ENCODE measurements around the gene CEACAM1. TPM values are rescaled to one million over a fixed set of nuclear protein-coding genes. Genes with fewer than 3 reads are reported as not detected.
"Not testable (repeated sequence)": the region's sequence is repeated elsewhere in the genome, so short reads cannot be mapped to it uniquely, and the experiment has no call there.

CEACAM1 gene
- total and polyA plus RNA-seq, 3 donors from 2014 or later: 6.8 to 13.7 (median 12.7) TPM

GRCh38 chr19:42555317-42555716 is 27.0 kb upstream of the CEACAM1 start:
- no peaks in the 10 kb centered on the region for H3K36me3 ChIP-seq (ENCODE audit: low read depth, missing control alignments)
- no peaks in the 10 kb centered on the region for H3K27me3 ChIP-seq
- no peak for DNase-seq
- intact Hi-C loops (cut with DNase I; ENCODE audit: low total_unique reads): no loop called here
- WGBS, 2 donors: 52 to 61% methylated on average over 5 of the region's 5 CpGs
- no peaks in the 10 kb centered on the region for H3K4me1 ChIP-seq
- H3K4me3 ChIP-seq: no peak overlapping the region
- no peaks in the 10 kb centered on the region for H3K9me3 ChIP-seq
- no peak overlapping the region for H3K27ac ChIP-seq
- TF ChIP-seq CTCF (IDR thresholded peaks at IDR 0.05) (no peak), POLR2A (IDR thresholded peaks at IDR 0.05) (no peak)

- no peak overlapping the region for H3K27ac ChIP-seq
- no peaks in the 10 kb centered on the region for H3K9me3 ChIP-seq
- H3K27me3 ChIP-seq: no peaks in the 10 kb centered on the region
- no peak overlapping the region for H3K4me3 ChIP-seq
- no peak for DNase-seq
- intact Hi-C loops (cut with DNase I; ENCODE audit: low total_unique reads): no loop called here
- 93 to 100% methylated on average over 1 to 3 of the region's 3 CpGs for WGBS, 2 donors
- no peaks in the 10 kb centered on the region for H3K36me3 ChIP-seq (ENCODE audit: low read depth, missing control alignments)
- H3K4me1 ChIP-seq: no peaks in the 10 kb centered on the region
- TF ChIP-seq POLR2A (IDR thresholded peaks at IDR 0.05) (no peak), CTCF (IDR thresholded peaks at IDR 0.05) (no peak)
Measured at GRCh38 chr19:42554046-42554575, 25.8 kb upstream of the CEACAM1 start.

- TF ChIP-seq CTCF (IDR thresholded peaks at IDR 0.05): no peak
- TF ChIP-seq POLR2A (IDR thresholded peaks at IDR 0.05): no peak
- H3K36me3 ChIP-seq (ENCODE audit: low read depth, missing control alignments): no peaks in the 10 kb centered on the region
- WGBS, 2 donors: 74 to 76% methylated on average over 7 to 8 of the region's 8 CpGs
- DNase-seq: no peak
- intact Hi-C loops (cut with DNase I; ENCODE audit: low total_unique reads): no loop called here
- H3K4me3 ChIP-seq: no peak overlapping the region
- H3K27ac ChIP-seq: no peak overlapping the region
- H3K9me3 ChIP-seq: no peaks in the 10 kb centered on the region
- no peaks in the 10 kb centered on the region for H3K4me1 ChIP-seq
- no peaks in the 10 kb centered on the region for H3K27me3 ChIP-seq
Measured at GRCh38 chr19:42553292-42554045, 25.2 kb upstream of the CEACAM1 start.

GRCh38 chr19:42552086-42553065 is 24.1 kb upstream of the CEACAM1 start:
- TF ChIP-seq CTCF (IDR thresholded peaks at IDR 0.05) (no peak), POLR2A (IDR thresholded peaks at IDR 0.05) (no peak)
- Histone ChIP-seq H3K4me3 (no peak overlapping the region), H3K4me1 (no peaks in the 10 kb centered on the region), H3K27ac (no peak overlapping the region), H3K27me3 (no peaks in the 10 kb centered on the region), H3K9me3 (no peaks in the 10 kb centered on the region), H3K36me3 (ENCODE audit: low read depth, missing control alignments) (no peaks in the 10 kb centered on the region)
- intact Hi-C loops (cut with DNase I; ENCODE audit: low total_unique reads): no loop called here
- WGBS, 2 donors: 95 to 96% methylated on average over 5 to 8 of the region's 8 CpGs
- DNase-seq: no peak

GRCh38 chr19:42550521-42550920 is 22.2 kb upstream of the CEACAM1 start:
- H3K27me3 ChIP-seq; DNase-seq; H3K4me3 ChIP-seq; H3K27ac ChIP-seq; H3K9me3 ChIP-seq; H3K4me1 ChIP-seq; intact Hi-C loops (cut with DNase I; ENCODE audit: low total_unique reads); H3K36me3 ChIP-seq (ENCODE audit: low read depth, missing control alignments): not testable (repeated sequence)
- 80 to 96% methylated on average over 1 to 6 of the region's 6 CpGs for WGBS, 2 donors

GRCh38 chr19:42549067-42549466 is 20.8 kb upstream of the CEACAM1 start:
- H3K36me3 ChIP-seq (ENCODE audit: low read depth, missing control alignments); H3K4me3 ChIP-seq; DNase-seq; intact Hi-C loops (cut with DNase I; ENCODE audit: low total_unique reads); H3K27ac ChIP-seq; H3K4me1 ChIP-seq; H3K27me3 ChIP-seq; H3K9me3 ChIP-seq: not testable (repeated sequence)
- WGBS, 2 donors: 96 to 100% methylated on average over 1 of the region's 1 CpG
